ENCODE data around the gene ATRIP.

DNA sequence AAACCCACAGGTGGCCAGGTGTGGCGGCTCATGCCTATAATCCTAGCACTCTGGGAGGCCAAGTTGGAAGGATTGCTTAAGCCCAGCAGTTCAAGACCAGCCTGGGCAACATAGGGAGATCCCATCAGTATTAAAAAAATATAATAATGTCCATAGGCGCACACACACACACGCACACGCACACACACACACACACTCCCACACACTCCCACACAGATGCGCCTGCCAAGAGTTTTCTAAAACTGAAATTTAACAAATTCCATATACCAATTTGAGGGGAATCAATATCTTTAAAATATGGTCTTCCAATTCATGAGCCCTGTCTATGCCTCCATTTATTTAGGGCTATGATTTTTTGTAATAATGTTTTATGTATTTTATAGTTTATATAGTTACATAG is 40.4 kb downstream of the ATRIP start:
- TF ChIP-seq, protein P1, sequence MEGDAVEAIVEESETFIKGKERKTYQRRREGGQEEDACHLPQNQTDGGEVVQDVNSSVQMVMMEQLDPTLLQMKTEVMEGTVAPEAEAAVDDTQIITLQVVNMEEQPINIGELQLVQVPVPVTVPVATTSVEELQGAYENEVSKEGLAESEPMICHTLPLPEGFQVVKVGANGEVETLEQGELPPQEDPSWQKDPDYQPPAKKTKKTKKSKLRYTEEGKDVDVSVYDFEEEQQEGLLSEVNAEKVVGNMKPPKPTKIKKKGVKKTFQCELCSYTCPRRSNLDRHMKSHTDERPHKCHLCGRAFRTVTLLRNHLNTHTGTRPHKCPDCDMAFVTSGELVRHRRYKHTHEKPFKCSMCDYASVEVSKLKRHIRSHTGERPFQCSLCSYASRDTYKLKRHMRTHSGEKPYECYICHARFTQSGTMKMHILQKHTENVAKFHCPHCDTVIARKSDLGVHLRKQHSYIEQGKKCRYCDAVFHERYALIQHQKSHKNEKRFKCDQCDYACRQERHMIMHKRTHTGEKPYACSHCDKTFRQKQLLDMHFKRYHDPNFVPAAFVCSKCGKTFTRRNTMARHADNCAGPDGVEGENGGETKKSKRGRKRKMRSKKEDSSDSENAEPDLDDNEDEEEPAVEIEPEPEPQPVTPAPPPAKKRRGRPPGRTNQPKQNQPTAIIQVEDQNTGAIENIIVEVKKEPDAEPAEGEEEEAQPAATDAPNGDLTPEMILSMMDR (conservative IDR thresholded peaks at IDR 0.05; ENCODE audit: low read depth, low read length), result no peak
- TF ChIP-seq POLR2A (IDR thresholded peaks at IDR 0.05; ENCODE audit: low read depth, low read length), result no peak
- TF ChIP-seq RCOR1 (IDR thresholded peaks at IDR 0.05; ENCODE audit: insufficient replicate concordance, low read length), result no peak
- TF ChIP-seq CHD1 (IDR thresholded peaks at IDR 0.05; ENCODE audit: low read depth, low read length), result no peak

All from IMR-90 (cell line).